Muscle layer of duodenum (tissue), 2 donors: ENCODE results near the gene ZNF428.
"Not testable (repeated sequence)": the region's sequence is repeated elsewhere in the genome, so short reads cannot be mapped to it uniquely, and the experiment has no call there.

Experiments used
- H3K27ac ChIP-seq: one replicate; pipeline ENCODE4 v1.7.0; 2013; ENCODE audit warnings: mild to moderate bottlenecking, low read length
- H3K27me3 ChIP-seq: one replicate; pipeline ENCODE4 v1.7.0; 2013; ENCODE audit warnings: low read depth, mild to moderate bottlenecking, control low read depth, low read length
- H3K36me3 ChIP-seq, 2 donors: one replicate each; pipeline ENCODE4 v1.7.0; 2013; ENCODE audit warnings: low read length in 2 of 2, control low read depth in 1 of 2, mild to moderate bottlenecking in 1 of 2; ENCODE audit not compliant: insufficient read depth in 2 of 2, control insufficient read depth in 1 of 2
- H3K4me1 ChIP-seq, 2 donors: one replicate each; pipeline ENCODE4 v1.7.0; 2013; ENCODE audit warnings: low read length in 2 of 2, mild to moderate bottlenecking in 2 of 2, control low read depth in 1 of 2, moderate library complexity in 1 of 2; ENCODE audit not compliant: insufficient read depth in 2 of 2, control insufficient read depth in 1 of 2
- H3K4me3 ChIP-seq, 2 donors: one replicate each; pipeline ENCODE4 v1.7.0; 2013; ENCODE audit warnings: low read length in 2 of 2, low read depth in 1 of 2, mild to moderate bottlenecking in 1 of 2
- H3K9me3 ChIP-seq, 2 donors: one replicate each; pipeline ENCODE4 v1.7.0; 2013; ENCODE audit warnings: low read length in 2 of 2, control low read depth in 1 of 2, mild to moderate bottlenecking in 1 of 2; ENCODE audit not compliant: control insufficient read depth in 1 of 2
- donor health status: healthy.

ZNF428 gene

DNA sequence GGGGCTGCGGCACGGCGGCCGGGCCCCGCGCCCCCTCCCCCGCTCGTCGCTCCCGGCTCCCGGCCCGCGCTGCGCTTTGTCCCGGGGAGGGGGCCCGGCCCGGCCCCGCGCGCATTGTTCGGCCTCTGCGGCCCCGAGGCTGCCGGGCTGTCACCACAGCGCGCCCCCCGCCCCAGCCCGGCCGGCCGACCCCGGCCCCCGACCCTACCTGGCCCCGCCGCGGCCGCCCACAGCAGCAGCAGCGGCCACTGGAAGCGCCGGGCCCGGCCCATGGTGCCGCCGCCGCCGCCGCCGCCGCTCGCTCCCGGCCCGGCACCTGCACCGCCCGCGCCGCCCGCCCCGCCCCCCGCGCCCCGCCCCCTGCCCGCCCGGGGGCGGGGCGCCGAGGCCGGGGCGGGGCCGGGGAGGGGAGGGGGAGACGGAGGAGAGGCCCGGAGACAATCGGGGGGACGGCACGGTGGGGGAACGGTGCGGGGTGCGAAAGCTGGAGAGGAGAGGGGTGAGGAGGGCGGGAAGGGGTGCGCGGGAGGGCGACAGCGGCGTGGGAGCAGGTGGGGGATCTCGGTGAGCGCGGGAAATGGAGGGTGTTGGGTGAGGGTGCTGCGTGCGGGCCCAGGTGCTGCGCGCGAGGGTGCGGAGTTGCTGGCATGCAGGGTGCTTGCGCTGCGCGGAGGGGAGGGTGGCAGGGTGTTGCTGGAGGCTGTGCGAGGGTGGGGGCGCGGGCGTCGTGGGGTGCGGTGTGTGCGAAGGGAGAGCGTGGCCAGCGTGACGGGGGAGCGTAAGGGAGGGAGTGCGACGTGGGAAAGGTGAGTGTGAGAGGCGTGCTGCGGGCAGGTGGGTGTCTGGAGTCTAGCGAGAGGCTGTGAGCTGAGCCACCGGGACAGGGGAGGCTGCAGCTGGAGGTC, 20.3 kb upstream of the ZNF428 start, which contains the start of gene CADM4:
Gene CADM4, minus strand, starts transcription at position 332 of the 905 bp plus-strand sequence. Its CDS starts 60 bp downstream, at position 272.
- Histone ChIP-seq H3K27ac (no peak within 1 kb of the TSS), H3K27me3 (peaks cover 10% of the 10 kb centered on the region), H3K36me3 (no peaks in the 10 kb centered on the region)

DNA sequence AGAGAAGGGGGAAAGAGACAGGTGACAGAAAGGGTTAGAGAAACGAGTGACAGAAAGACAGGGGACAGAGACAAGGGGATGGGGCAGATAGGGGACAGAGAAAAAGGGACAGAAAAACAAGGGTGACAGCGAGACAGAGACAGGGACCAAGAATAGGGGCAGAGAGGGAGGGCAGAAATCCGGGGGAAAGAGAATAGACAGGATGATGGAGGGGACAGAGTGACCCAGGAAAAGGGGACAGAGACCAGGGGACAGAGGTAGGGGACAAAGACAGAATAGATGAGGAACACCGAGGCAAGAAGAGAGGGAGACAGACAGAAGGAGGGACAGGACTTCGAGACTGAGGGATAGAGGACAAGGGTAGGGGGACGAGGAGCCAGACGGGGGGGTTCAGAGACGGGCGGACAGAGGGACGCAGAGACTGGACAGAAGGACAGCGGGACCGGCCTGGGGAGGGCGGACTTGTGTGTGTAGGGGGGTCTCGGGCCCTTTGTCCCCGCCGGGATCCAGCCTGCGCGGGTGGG, 19.6 kb upstream of the ZNF428 start:
- peak overlapping the region; percentile 47 to 56 for H3K4me3 ChIP-seq

More for the DNA sequence above, 20.3 kb upstream of the ZNF428 start, which contains the start of gene CADM4:
- Histone ChIP-seq H3K4me1 (peaks cover 0 to 19% of the 10 kb centered on the region in 2 donors), H3K9me3 (no peaks in the 10 kb centered on the region), H3K4me3 (peak within 1 kb of the TSS; percentile 47 to 71)

DNA sequence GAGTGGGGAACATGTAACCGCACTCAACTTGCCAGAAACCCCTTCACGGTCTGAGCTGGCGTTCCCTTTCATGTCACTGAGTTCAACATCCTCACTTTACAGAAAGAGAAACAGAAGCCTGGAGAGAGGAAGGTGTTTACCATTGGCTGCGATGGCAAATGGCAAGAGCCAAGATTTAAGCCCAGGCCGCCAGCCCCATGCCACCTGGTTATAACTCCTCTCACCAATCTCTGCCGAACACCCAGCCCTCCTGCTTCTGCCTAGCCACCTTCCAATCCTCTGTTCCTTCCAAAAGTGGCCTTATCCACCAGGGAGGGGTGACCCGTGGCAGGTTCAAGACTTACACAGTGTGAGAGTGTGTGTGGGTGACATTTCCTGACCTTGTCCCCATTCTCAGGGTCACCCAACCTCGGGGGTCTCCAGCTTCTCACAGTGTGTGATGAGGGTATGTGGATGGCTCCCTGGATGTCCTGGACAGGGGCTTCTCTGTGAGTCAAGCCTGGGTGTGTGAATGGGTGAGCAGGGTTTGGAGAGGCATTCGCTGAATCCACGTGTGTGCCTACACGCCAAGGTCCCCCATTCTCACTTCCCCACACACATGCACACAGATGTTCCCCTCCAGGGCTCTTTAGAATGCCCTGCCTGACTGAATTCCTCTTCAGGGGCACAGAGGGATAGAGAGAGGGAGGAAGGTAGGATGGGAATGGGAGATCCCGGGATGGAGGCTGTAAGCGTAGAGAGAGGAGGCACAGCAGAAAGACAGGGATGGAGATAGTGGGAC, 19.0 kb upstream of the ZNF428 start:
- H3K27me3 ChIP-seq = peaks cover 10% of the 10 kb centered on the region
- H3K4me3 ChIP-seq = peak overlapping the region; percentile 47 to 56
- peaks cover 0 to 19% of the 10 kb centered on the region in 2 donors for H3K4me1 ChIP-seq

More for the DNA sequence above, 19.6 kb upstream of the ZNF428 start:
- no peak overlapping the region for H3K27ac ChIP-seq
- peaks cover 10% of the 10 kb centered on the region for H3K27me3 ChIP-seq
- peaks cover 0 to 19% of the 10 kb centered on the region in 2 donors for H3K4me1 ChIP-seq
- no peaks in the 10 kb centered on the region for H3K9me3 ChIP-seq
- H3K36me3 ChIP-seq = no peaks in the 10 kb centered on the region

DNA sequence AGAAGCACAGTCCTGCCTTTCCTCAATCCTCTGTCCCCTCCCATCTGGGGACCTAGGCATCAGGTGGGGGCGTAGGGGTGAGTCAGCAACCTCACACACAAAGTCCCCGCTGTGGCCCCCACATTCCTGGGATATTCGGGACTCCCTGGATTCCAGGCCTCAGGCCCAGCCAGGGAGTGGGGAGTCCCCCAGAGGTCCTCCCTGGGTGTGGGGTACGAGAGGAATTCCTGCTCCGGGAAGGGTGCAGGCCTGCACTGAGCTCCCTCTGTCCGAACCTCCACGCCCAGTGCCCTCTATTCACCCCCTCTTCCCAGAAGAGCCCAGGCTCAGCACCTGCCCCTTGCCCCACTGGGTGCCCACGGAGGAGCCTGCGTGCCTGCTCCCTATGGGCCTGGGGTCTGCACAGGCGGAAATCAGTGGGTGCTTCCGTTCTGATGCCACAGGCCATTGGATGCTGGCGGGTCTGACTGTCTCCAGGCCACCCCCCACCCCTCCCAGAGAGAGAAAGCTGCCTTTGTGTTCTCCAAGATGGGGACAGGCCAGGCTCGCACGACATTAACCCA, 16.8 kb upstream of the ZNF428 start:
- peaks cover 0 to 19% of the 10 kb centered on the region in 2 donors for H3K4me1 ChIP-seq
- no peaks in the 10 kb centered on the region for H3K36me3 ChIP-seq
- no peaks in the 10 kb centered on the region for H3K9me3 ChIP-seq
- H3K27me3 ChIP-seq = peaks cover 10% of the 10 kb centered on the region
- H3K27ac ChIP-seq = peak overlapping the region; percentile 51
- H3K4me3 ChIP-seq = no peak overlapping the region

More for the DNA sequence above, 19.0 kb upstream of the ZNF428 start:
- Histone ChIP-seq H3K9me3 (no peaks in the 10 kb centered on the region), H3K36me3 (no peaks in the 10 kb centered on the region), H3K27ac (no peak overlapping the region)

DNA sequence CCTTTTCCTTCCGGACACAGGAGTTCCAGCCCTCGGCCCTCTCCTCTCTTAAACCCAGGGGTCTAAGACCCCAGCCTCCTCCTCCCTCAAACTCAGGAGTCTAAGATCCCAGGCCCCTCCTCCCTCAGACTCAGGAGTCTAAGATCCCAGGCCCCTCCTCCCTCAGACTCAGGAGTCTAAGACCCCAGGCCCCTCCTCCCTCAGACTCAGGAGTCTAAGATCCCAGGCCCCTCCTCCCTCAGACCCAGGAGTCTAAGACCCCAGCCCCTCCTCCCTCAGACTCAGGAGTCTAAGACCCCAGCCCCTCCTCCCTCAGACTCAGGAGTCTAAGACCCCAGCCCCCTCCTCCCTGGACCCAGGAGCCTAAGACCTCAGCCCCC, 16.1 kb upstream of the ZNF428 start:
- H3K9me3 ChIP-seq, H3K36me3 ChIP-seq, H3K27me3 ChIP-seq: not testable (repeated sequence)
- Histone ChIP-seq H3K4me3 (peak overlapping the region; percentile 25 to 33), H3K4me1 (peaks cover 0 to 17% of the 10 kb centered on the region in 2 donors), H3K27ac (peak overlapping the region; percentile 51)

GRCh38 chr19:43634872-43635560, 15.6 kb upstream of the ZNF428 start:
- peak overlapping the region; percentile 25 to 33 for H3K4me3 ChIP-seq
- no peaks in the 10 kb centered on the region for H3K9me3 ChIP-seq
- H3K27me3 ChIP-seq = peaks cover 4% of the 10 kb centered on the region
- H3K36me3 ChIP-seq = no peaks in the 10 kb centered on the region
- H3K4me1 ChIP-seq = peaks cover 0 to 11% of the 10 kb centered on the region in 2 donors
- peak overlapping the region; percentile 51 for H3K27ac ChIP-seq

- no peaks in the 10 kb centered on the region for H3K36me3 ChIP-seq
- H3K4me3 ChIP-seq = peak overlapping the region in 1 of 2 donors; percentile 25
- peaks cover 4% of the 10 kb centered on the region for H3K27me3 ChIP-seq
- peak overlapping the region; percentile 51 for H3K27ac ChIP-seq
- H3K9me3 ChIP-seq = no peaks in the 10 kb centered on the region
- H3K4me1 ChIP-seq = peaks cover 0 to 11% of the 10 kb centered on the region in 2 donors
Observed at GRCh38 chr19:43634506-43634871, 15.1 kb upstream of the ZNF428 start.

- Histone ChIP-seq H3K36me3 (no peaks in the 10 kb centered on the region), H3K9me3 (no peaks in the 10 kb centered on the region), H3K4me3 (no peak overlapping the region), H3K27me3 (peaks cover 2% of the 10 kb centered on the region), H3K4me1 (peaks cover 0 to 10% of the 10 kb centered on the region in 2 donors), H3K27ac (no peak overlapping the region)
Observed at GRCh38 chr19:43634068-43634467, 14.6 kb upstream of the ZNF428 start.

- no peak overlapping the region for H3K4me3 ChIP-seq
- H3K9me3 ChIP-seq = no peaks in the 10 kb centered on the region
- no peaks in the 10 kb centered on the region for H3K27me3 ChIP-seq
- no peak overlapping the region for H3K27ac ChIP-seq
- peaks cover 0 to 5% of the 10 kb centered on the region in 2 donors for H3K4me1 ChIP-seq
- H3K36me3 ChIP-seq = no peaks in the 10 kb centered on the region
Observed at GRCh38 chr19:43633520-43633919, 14.1 kb upstream of the ZNF428 start.

DNA sequence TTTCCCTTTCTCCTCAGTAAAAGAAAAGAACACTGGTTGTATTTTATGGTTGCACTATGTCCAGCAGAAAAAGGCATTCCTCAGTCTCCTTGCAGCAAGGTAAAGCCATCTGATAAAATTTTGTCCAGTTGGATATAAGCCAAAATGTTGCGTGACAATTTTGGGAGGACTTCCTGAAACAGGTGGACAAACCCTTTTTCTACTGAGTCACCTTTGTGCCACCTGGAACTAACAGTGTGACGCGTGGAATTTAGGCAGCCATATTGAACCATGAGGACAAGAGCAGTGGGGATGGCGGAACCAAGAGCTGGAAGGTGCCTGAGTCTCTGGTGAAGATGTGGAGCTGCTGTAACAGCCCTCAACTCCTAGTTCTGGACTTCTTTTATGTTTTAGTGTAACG, 12.1 kb upstream of the ZNF428 start:
- H3K9me3 ChIP-seq = no peaks in the 10 kb centered on the region
- H3K4me1 ChIP-seq = peaks cover 0 to 5% of the 10 kb centered on the region in 2 donors
- H3K36me3 ChIP-seq = peaks cover 0 to 3% of the 10 kb centered on the region in 2 donors
- no peaks in the 10 kb centered on the region for H3K27me3 ChIP-seq
- no peak overlapping the region for H3K27ac ChIP-seq
- no peak overlapping the region for H3K4me3 ChIP-seq
